ENCODE data around the gene HOMER1. TPM values are rescaled to one million over a fixed set of nuclear protein-coding genes. Genes with fewer than 3 reads are reported as not detected.

The HOMER1 gene
- total and polyA plus RNA-seq, 4 donors, result 13.6 to 47.9 (median 27.1) TPM

- DNase-seq (ENCODE audit: low read depth in 4 of 6, low spot score in 6 of 6), result no peak
- Histone ChIP-seq H3K27me3 (ENCODE audit: control insufficient read depth, insufficient read depth, low read length) (no peaks in the 10 kb centered on the region), H3K4me1 (ENCODE audit: control insufficient read depth, insufficient read depth, low read length) (no peaks in the 10 kb centered on the region), H3K27ac (ENCODE audit: low read depth, low read length) (no peak overlapping the region), H3K36me3 (ENCODE audit: control insufficient read depth, insufficient read depth, low read length) (no peaks in the 10 kb centered on the region), H3K9me3 (ENCODE audit: control insufficient read depth, insufficient read depth, low read length) (no peaks in the 10 kb centered on the region), H3K4me3 (ENCODE audit: low read depth, low read length) (no peak overlapping the region)
- WGBS (ENCODE audit: insufficient coverage), result 70% methylated on average over 2 of the region's 3 CpGs
Observed at GRCh38 chr5:79480991-79481390, 32.9 kb downstream of the HOMER1 start.

- H3K4me3 ChIP-seq (ENCODE audit: low read depth, low read length), result no peak overlapping the region
- H3K36me3 ChIP-seq (ENCODE audit: control insufficient read depth, insufficient read depth, low read length), result no peaks in the 10 kb centered on the region
- no CpG with 5 or more reads among the region's 4 CpGs for WGBS (ENCODE audit: insufficient coverage)
Observed at GRCh38 chr5:79475152-79475466, 38.8 kb downstream of the HOMER1 start.

GRCh38 chr5:79474367-79475151 is 39.4 kb downstream of the HOMER1 start:
- H3K27me3 ChIP-seq (ENCODE audit: control insufficient read depth, insufficient read depth, low read length), result no peaks in the 10 kb centered on the region
- no peaks in the 10 kb centered on the region for H3K9me3 ChIP-seq (ENCODE audit: control insufficient read depth, insufficient read depth, low read length)
- no peak overlapping the region for H3K27ac ChIP-seq (ENCODE audit: low read depth, low read length)
- H3K36me3 ChIP-seq (ENCODE audit: control insufficient read depth, insufficient read depth, low read length), result no peaks in the 10 kb centered on the region
- no peak for DNase-seq (ENCODE audit: low read depth in 4 of 6, low spot score in 6 of 6)
- H3K4me3 ChIP-seq (ENCODE audit: low read depth, low read length), result no peak overlapping the region
- H3K4me1 ChIP-seq (ENCODE audit: control insufficient read depth, insufficient read depth, low read length), result no peaks in the 10 kb centered on the region

More at GRCh38 chr5:79475152-79475466, 38.8 kb downstream of the HOMER1 start:
- Histone ChIP-seq H3K9me3 (ENCODE audit: control insufficient read depth, insufficient read depth, low read length) (no peaks in the 10 kb centered on the region), H3K4me1 (ENCODE audit: control insufficient read depth, insufficient read depth, low read length) (no peaks in the 10 kb centered on the region), H3K27ac (ENCODE audit: low read depth, low read length) (no peak overlapping the region), H3K27me3 (ENCODE audit: control insufficient read depth, insufficient read depth, low read length) (no peaks in the 10 kb centered on the region)
- no peak for DNase-seq (ENCODE audit: low read depth in 4 of 6, low spot score in 6 of 6)

- Histone ChIP-seq H3K4me1 (ENCODE audit: control insufficient read depth, insufficient read depth, low read length) (no peaks in the 10 kb centered on the region), H3K9me3 (ENCODE audit: control insufficient read depth, insufficient read depth, low read length) (no peaks in the 10 kb centered on the region), H3K4me3 (ENCODE audit: low read depth, low read length) (no peak overlapping the region), H3K27me3 (ENCODE audit: control insufficient read depth, insufficient read depth, low read length) (no peaks in the 10 kb centered on the region), H3K36me3 (ENCODE audit: control insufficient read depth, insufficient read depth, low read length) (no peaks in the 10 kb centered on the region), H3K27ac (ENCODE audit: low read depth, low read length) (no peak overlapping the region)
- WGBS (ENCODE audit: insufficient coverage), result 91% methylated on average over 1 of the region's 1 CpG
- no peak for DNase-seq (ENCODE audit: low read depth in 4 of 6, low spot score in 6 of 6)
Observed at GRCh38 chr5:79471556-79471955, 42.4 kb downstream of the HOMER1 start.

- Histone ChIP-seq H3K27me3 (ENCODE audit: control insufficient read depth, insufficient read depth, low read length) (no peaks in the 10 kb centered on the region), H3K9me3 (ENCODE audit: control insufficient read depth, insufficient read depth, low read length) (no peaks in the 10 kb centered on the region), H3K4me1 (ENCODE audit: control insufficient read depth, insufficient read depth, low read length) (no peaks in the 10 kb centered on the region), H3K4me3 (ENCODE audit: low read depth, low read length) (no peak overlapping the region), H3K27ac (ENCODE audit: low read depth, low read length) (no peak overlapping the region), H3K36me3 (ENCODE audit: control insufficient read depth, insufficient read depth, low read length) (no peaks in the 10 kb centered on the region)
- DNase-seq (ENCODE audit: low read depth in 4 of 6, low spot score in 6 of 6), result peak in 4 of 6 donors; percentile 11 to 67 (median 36)
- 89% methylated on average over 4 of the region's 6 CpGs for WGBS (ENCODE audit: insufficient coverage)
Observed at GRCh38 chr5:79464695-79465332, 49.1 kb downstream of the HOMER1 start.

GRCh38 chr5:79464278-79464677 is 49.7 kb downstream of the HOMER1 start:
- no peak overlapping the region for H3K27ac ChIP-seq (ENCODE audit: low read depth, low read length)
- no peaks in the 10 kb centered on the region for H3K36me3 ChIP-seq (ENCODE audit: control insufficient read depth, insufficient read depth, low read length)
- DNase-seq (ENCODE audit: low read depth in 4 of 6, low spot score in 6 of 6), result no peak
- no peaks in the 10 kb centered on the region for H3K4me1 ChIP-seq (ENCODE audit: control insufficient read depth, insufficient read depth, low read length)
- H3K4me3 ChIP-seq (ENCODE audit: low read depth, low read length), result no peak overlapping the region
- H3K27me3 ChIP-seq (ENCODE audit: control insufficient read depth, insufficient read depth, low read length), result no peaks in the 10 kb centered on the region
- H3K9me3 ChIP-seq (ENCODE audit: control insufficient read depth, insufficient read depth, low read length), result no peaks in the 10 kb centered on the region
- WGBS (ENCODE audit: insufficient coverage), result 80% methylated on average over 1 of the region's 3 CpGs

GRCh38 chr5:79459626-79460025 is 54.3 kb downstream of the HOMER1 start:
- 86% methylated on average over 1 of the region's 2 CpGs for WGBS (ENCODE audit: insufficient coverage)
- Histone ChIP-seq H3K9me3 (ENCODE audit: control insufficient read depth, insufficient read depth, low read length) (no peaks in the 10 kb centered on the region), H3K4me3 (ENCODE audit: low read depth, low read length) (no peak overlapping the region), H3K27me3 (ENCODE audit: control insufficient read depth, insufficient read depth, low read length) (no peaks in the 10 kb centered on the region), H3K27ac (ENCODE audit: low read depth, low read length) (no peak overlapping the region), H3K36me3 (ENCODE audit: control insufficient read depth, insufficient read depth, low read length) (no peaks in the 10 kb centered on the region), H3K4me1 (ENCODE audit: control insufficient read depth, insufficient read depth, low read length) (no peaks in the 10 kb centered on the region)
- DNase-seq (ENCODE audit: low read depth in 4 of 6, low spot score in 6 of 6), result no peak

- Histone ChIP-seq H3K36me3 (ENCODE audit: control insufficient read depth, insufficient read depth, low read length) (no peaks in the 10 kb centered on the region), H3K9me3 (ENCODE audit: control insufficient read depth, insufficient read depth, low read length) (no peaks in the 10 kb centered on the region), H3K4me3 (ENCODE audit: low read depth, low read length) (no peak overlapping the region), H3K27me3 (ENCODE audit: control insufficient read depth, insufficient read depth, low read length) (no peaks in the 10 kb centered on the region), H3K27ac (ENCODE audit: low read depth, low read length) (no peak overlapping the region), H3K4me1 (ENCODE audit: control insufficient read depth, insufficient read depth, low read length) (no peaks in the 10 kb centered on the region)
- WGBS (ENCODE audit: insufficient coverage), result 86% methylated on average over 1 of the region's 2 CpGs
- peak in 2 of 6 donors; percentile 2 to 13 for DNase-seq (ENCODE audit: low read depth in 4 of 6, low spot score in 6 of 6)
Observed at GRCh38 chr5:79456890-79457583, 56.9 kb downstream of the HOMER1 start.

GRCh38 chr5:79456400-79456799 is 57.5 kb downstream of the HOMER1 start:
- no peak for DNase-seq (ENCODE audit: low read depth in 4 of 6, low spot score in 6 of 6)
- no peaks in the 10 kb centered on the region for H3K4me1 ChIP-seq (ENCODE audit: control insufficient read depth, insufficient read depth, low read length)
- H3K27me3 ChIP-seq (ENCODE audit: control insufficient read depth, insufficient read depth, low read length), result no peaks in the 10 kb centered on the region
- H3K36me3 ChIP-seq (ENCODE audit: control insufficient read depth, insufficient read depth, low read length), result no peaks in the 10 kb centered on the region
- H3K9me3 ChIP-seq (ENCODE audit: control insufficient read depth, insufficient read depth, low read length), result no peaks in the 10 kb centered on the region
- H3K4me3 ChIP-seq (ENCODE audit: low read depth, low read length), result no peak overlapping the region
- no peak overlapping the region for H3K27ac ChIP-seq (ENCODE audit: low read depth, low read length)

- WGBS (ENCODE audit: insufficient coverage), result no CpG with 5 or more reads among the region's 4 CpGs
- H3K4me1 ChIP-seq (ENCODE audit: control insufficient read depth, insufficient read depth, low read length), result no peaks in the 10 kb centered on the region
- no peaks in the 10 kb centered on the region for H3K9me3 ChIP-seq (ENCODE audit: control insufficient read depth, insufficient read depth, low read length)
Observed at GRCh38 chr5:79454043-79454442, 59.9 kb downstream of the HOMER1 start.

More at GRCh38 chr5:79454043-79454442, 59.9 kb downstream of the HOMER1 start:
- Histone ChIP-seq H3K27ac (ENCODE audit: low read depth, low read length) (no peak overlapping the region), H3K36me3 (ENCODE audit: control insufficient read depth, insufficient read depth, low read length) (no peaks in the 10 kb centered on the region), H3K4me3 (ENCODE audit: low read depth, low read length) (no peak overlapping the region), H3K27me3 (ENCODE audit: control insufficient read depth, insufficient read depth, low read length) (no peaks in the 10 kb centered on the region)
- DNase-seq (ENCODE audit: low read depth in 4 of 6, low spot score in 6 of 6), result no peak
